NCI-H1092 (cell line): Measurements from ENCODE around the gene BABAM2.

ENCODE experiments used
- DNase-seq: peaks from one replicate; lab custom pipeline; 2025; lab: John Stamatoyannopoulos, UW

The BABAM2 gene

GRCh38 chr2:28346587-28346986, 456.1 kb downstream of the BABAM2 start:
- no peak for DNase-seq

- no peak for DNase-seq
Measured at GRCh38 chr2:28347193-28347592, 456.7 kb downstream of the BABAM2 start.

- no peak for DNase-seq
Measured at GRCh38 chr2:28347596-28347995, 457.1 kb downstream of the BABAM2 start.

- DNase-seq, result no peak
Measured at GRCh38 chr2:28348149-28348567, 457.6 kb downstream of the BABAM2 start.

- no peak for DNase-seq
Measured at GRCh38 chr2:28348921-28349320, 458.4 kb downstream of the BABAM2 start.

- no peak for DNase-seq
Measured at GRCh38 chr2:28349546-28350165, 459.1 kb downstream of the BABAM2 start.

GRCh38 chr2:28350196-28350595, 459.7 kb downstream of the BABAM2 start:
- no peak for DNase-seq

- DNase-seq, result no peak
Measured at GRCh38 chr2:28350791-28351285, 460.3 kb downstream of the BABAM2 start.

GRCh38 chr2:28351621-28352020, 461.1 kb downstream of the BABAM2 start:
- no peak for DNase-seq

GRCh38 chr2:28352104-28352503, 461.6 kb downstream of the BABAM2 start:
- DNase-seq, result no peak

- no peak for DNase-seq
Measured at GRCh38 chr2:28352610-28353195, 462.2 kb downstream of the BABAM2 start.

GRCh38 chr2:28354920-28355520, 464.5 kb downstream of the BABAM2 start:
- no peak for DNase-seq

GRCh38 chr2:28355521-28356094, 465.1 kb downstream of the BABAM2 start:
- DNase-seq, result no peak

- DNase-seq, result peak; percentile 61
Measured at GRCh38 chr2:28356095-28356911, 465.8 kb downstream of the BABAM2 start.

GRCh38 chr2:28357055-28357454, 466.5 kb downstream of the BABAM2 start:
- no peak for DNase-seq

- no peak for DNase-seq
Measured at GRCh38 chr2:28357948-28358667, 467.6 kb downstream of the BABAM2 start.

GRCh38 chr2:28358668-28359201, 468.2 kb downstream of the BABAM2 start:
- no peak for DNase-seq

GRCh38 chr2:28359222-28360057, 468.9 kb downstream of the BABAM2 start:
- no peak for DNase-seq

- no peak for DNase-seq
Measured at GRCh38 chr2:28360058-28360717, 469.7 kb downstream of the BABAM2 start.
